Measurements from ENCODE around the gene MAN2B2. TPM values are rescaled to one million over a fixed set of nuclear protein-coding genes. Genes with fewer than 3 reads are reported as not detected.

Gene MAN2B2
- total RNA-seq, 1 experiment from 2014 or later: 34.4 TPM

- no peak for DNase-seq (ENCODE audit: low read depth, low spot score)
- CTCF ChIA-PET: no interaction called here
Measured at GRCh38 chr4:6566391-6567190, 8.4 kb upstream of the MAN2B2 start.

GRCh38 chr4:6567218-6567617, 7.8 kb upstream of the MAN2B2 start:
- Histone ChIP-seq H3K27me3 (ENCODE audit: control insufficient read depth, insufficient read depth, low read length) (no peaks in the 10 kb centered on the region), H3K4me3 (ENCODE audit: low read depth in 2 of 2, low read length in 2 of 2) (no peak overlapping the region), H3K9me3 (ENCODE audit: control insufficient read depth, insufficient read depth, low read depth, low read length) (no peaks in the 10 kb centered on the region), H3K27ac (ENCODE audit: low read length) (no peak overlapping the region), H3K36me3 (ENCODE audit: control insufficient read depth, insufficient read depth, low read length) (no peaks in the 10 kb centered on the region), H3K4me1 (ENCODE audit: control insufficient read depth, insufficient read depth, low read length) (no peaks in the 10 kb centered on the region; the same call in 1 of the 2 replicates)
- DNase-seq (ENCODE audit: low read depth, low spot score) (no peak), ATAC-seq (no peak)
- no peak for TF ChIP-seq TCF7L2 (IDR thresholded peaks at IDR 0.05; ENCODE audit: low read depth, low read length)
- no TSS peak for BruUV-seq (replicated peaks)
- CTCF ChIA-PET: no interaction called here
- in situ Hi-C loops (cut with HindIII; ENCODE audit: low pct_unique_long_range_greater_than_20kb, low sequenced_read_pairs): no loop called here
- intact Hi-C loops (cut with micrococcal nuclease; ENCODE audit: unreplicated experiment): no loop called here
- POLR2A ChIA-PET: no interaction called here

More at GRCh38 chr4:6566391-6567190, 8.4 kb upstream of the MAN2B2 start:
- TF ChIP-seq POLR2AphosphoS5 (IDR thresholded peaks at IDR 0.05; ENCODE audit: low read depth, low read length): no peak
- TF ChIP-seq TCF7L2 (IDR thresholded peaks at IDR 0.05; ENCODE audit: low read depth, low read length): no peak
- no peak for TF ChIP-seq CTCF (IDR thresholded peaks at IDR 0.05)
- TF ChIP-seq SIN3A (IDR thresholded peaks at IDR 0.05; ENCODE audit: borderline replicate concordance, insufficient read depth, low read depth, low read length): no peak
- TF ChIP-seq REST (IDR thresholded peaks at IDR 0.05; ENCODE audit: insufficient read depth in 1 of 2, low read depth in 2 of 2, low read length in 1 of 2): no peak
- intact Hi-C loops (cut with micrococcal nuclease; ENCODE audit: unreplicated experiment): no loop called here
- no peaks in the 10 kb centered on the region for H3K27me3 ChIP-seq (ENCODE audit: control insufficient read depth, insufficient read depth, low read length)
- in situ Hi-C loops (cut with HindIII; ENCODE audit: low pct_unique_long_range_greater_than_20kb, low sequenced_read_pairs): no loop called here
- no TSS peak for BruUV-seq (replicated peaks)
- H3K9me3 ChIP-seq (ENCODE audit: control insufficient read depth, insufficient read depth, low read depth, low read length): no peaks in the 10 kb centered on the region
- H3K4me3 ChIP-seq (ENCODE audit: low read depth in 2 of 2, low read length in 2 of 2): no peak overlapping the region
- ATAC-seq: no peak
- no peaks in the 10 kb centered on the region; the same call in 1 of the 2 replicates for H3K4me1 ChIP-seq (ENCODE audit: control insufficient read depth, insufficient read depth, low read length)
- POLR2A ChIA-PET: no interaction called here
- H3K36me3 ChIP-seq (ENCODE audit: control insufficient read depth, insufficient read depth, low read length): no peaks in the 10 kb centered on the region
- H3K27ac ChIP-seq (ENCODE audit: low read length): no peak overlapping the region

GRCh38 chr4:6568148-6568547, 6.8 kb upstream of the MAN2B2 start:
- CTCF ChIA-PET: no interaction called here
- Histone ChIP-seq H3K36me3 (ENCODE audit: control insufficient read depth, insufficient read depth, low read length) (no peaks in the 10 kb centered on the region), H3K4me3 (ENCODE audit: low read depth in 2 of 2, low read length in 2 of 2) (no peak overlapping the region), H3K9me3 (ENCODE audit: control insufficient read depth, insufficient read depth, low read depth, low read length) (no peaks in the 10 kb centered on the region), H3K27ac (ENCODE audit: low read length) (no peak overlapping the region), H3K4me1 (ENCODE audit: control insufficient read depth, insufficient read depth, low read length) (no peaks in the 10 kb centered on the region; the same call in 1 of the 2 replicates), H3K27me3 (ENCODE audit: control insufficient read depth, insufficient read depth, low read length) (no peaks in the 10 kb centered on the region)
- in situ Hi-C loops (cut with HindIII; ENCODE audit: low pct_unique_long_range_greater_than_20kb, low sequenced_read_pairs) (no loop called here), intact Hi-C loops (cut with micrococcal nuclease; ENCODE audit: unreplicated experiment) (no loop called here)
- no TSS peak for BruUV-seq (replicated peaks)
- TF ChIP-seq CTCF (IDR thresholded peaks at IDR 0.05): no peak
- TF ChIP-seq SIN3A (IDR thresholded peaks at IDR 0.05; ENCODE audit: borderline replicate concordance, insufficient read depth, low read depth, low read length): no peak
- no peak for TF ChIP-seq POLR2AphosphoS5 (IDR thresholded peaks at IDR 0.05; ENCODE audit: low read depth, low read length)
- no peak for TF ChIP-seq TCF7L2 (IDR thresholded peaks at IDR 0.05; ENCODE audit: low read depth, low read length)
- TF ChIP-seq REST (IDR thresholded peaks at IDR 0.05; ENCODE audit: insufficient read depth in 1 of 2, low read depth in 2 of 2, low read length in 1 of 2): no peak
- POLR2A ChIA-PET: no interaction called here
- ATAC-seq (no peak), DNase-seq (ENCODE audit: low read depth, low spot score) (no peak)

Data from Panc1 (cell line).